HepG2 (cell line): Measurements from ENCODE around the gene RITA1. TPM values are rescaled to one million over a fixed set of nuclear protein-coding genes. Genes with fewer than 3 reads are reported as not detected.

ENCODE experiments used
- HCFC1 ChIP-seq: fragments of 150-350 bp; IDR thresholded peaks from 2 replicates; pipeline ENCODE4 v1.6.1; 2014; ENCODE audit warnings: low read depth, low read length
- KDM4B ChIP-seq: sonication (generic); formaldehyde crosslinking; IDR thresholded peaks from 2 replicates; pipeline ENCODE4 v1.4.0; 2020; ENCODE audit warnings: missing genetic modification reagents
- KLF6 ChIP-seq: IDR thresholded peaks from 2 replicates; pipeline ENCODE4 v1.8.0; 2016; ENCODE audit warnings: missing biosample characterization, missing genetic modification reagents
- MTA3 ChIP-seq: sonication (generic); formaldehyde crosslinking; IDR thresholded peaks from 2 replicates; pipeline ENCODE4 v1.4.0; 2020; ENCODE audit warnings: missing genetic modification reagents
- PLRG1 ChIP-seq: fragments of 450-650 bp; conservative IDR thresholded peaks from 2 replicates; pipeline ENCODE4 v1.6.1; 2016
- STAG1 ChIP-seq: sonication (generic); formaldehyde crosslinking; IDR thresholded peaks from 2 replicates; pipeline ENCODE4 v1.4.0; 2020; ENCODE audit warnings: missing genetic modification reagents
- TARDBP ChIP-seq: sonication (generic); formaldehyde crosslinking; IDR thresholded peaks from 2 replicates; pipeline ENCODE4 v1.8.0; 2022; ENCODE audit warnings: mild to moderate bottlenecking, missing genetic modification reagents
- TFDP2 ChIP-seq: sonication (generic); formaldehyde crosslinking; IDR thresholded peaks from 2 replicates; pipeline ENCODE4 v1.4.0; 2020; ENCODE audit warnings: missing genetic modification reagents
- ZNF274 ChIP-seq: sonication (generic); formaldehyde crosslinking; IDR thresholded peaks from 2 replicates; pipeline ENCODE4 v1.5.1; 2020; ENCODE audit warnings: mild to moderate bottlenecking, missing genetic modification reagents
- ZNF547 ChIP-seq: sonication (generic); formaldehyde crosslinking; IDR thresholded peaks from 2 replicates; pipeline ENCODE4 v1.5.1; 2020; ENCODE audit warnings: mild to moderate bottlenecking, missing genetic modification reagents
- ZSCAN22 ChIP-seq: sonication (generic); formaldehyde crosslinking; IDR thresholded peaks from 2 replicates; pipeline ENCODE4 v1.4.0; 2020; ENCODE audit warnings: mild to moderate bottlenecking, missing genetic modification reagents
- ZSCAN25 ChIP-seq: sonication (generic); formaldehyde crosslinking; IDR thresholded peaks from 2 replicates; pipeline ENCODE4 v1.8.0; 2022; ENCODE audit warnings: mild to moderate bottlenecking, missing genetic modification reagents
- polyA plus RNA-seq, 8 experiments: library from polyadenylated mRNA; depleted of rRNA in 3 of 8; stranded (reverse) in 7 of 8; unstranded in 1 of 8; fragments of >200 nt; fragmentation: Illumina TruSeq in 4 of 8; extraction: Trizol in 4 of 8; gene quantifications; 2 replicates each; pipeline versions ENCODE4 v1.2.1 to v1.2.3, GENCODE V29; 2011 to 2016; ENCODE audit warnings: low read depth in 4 of 8, missing spikeins in 1 of 8, mixed read lengths in 1 of 8; ENCODE audit not compliant: insufficient read depth in 1 of 8
- total RNA-seq, 5 experiments: library from RNA; depleted of rRNA; stranded (reverse); fragments of >200 nt; fragmentation: Illumina TruSeq; extraction: Trizol; gene quantifications; 2 replicates each; pipeline ENCODE4 v1.2.3, GENCODE V29; 2016; ENCODE audit warnings: low read depth in 1 of 5
- TF ChIP-seq, protein P1 (sequence below): sonication (generic); formaldehyde crosslinking; IDR thresholded peaks from 2 replicates; pipeline ENCODE4; 2020; ENCODE audit warnings: missing genetic modification reagents, mild to moderate bottlenecking, borderline replicate concordance
- TF ChIP-seq, protein P2 (sequence below): sonication (generic); formaldehyde crosslinking; IDR thresholded peaks from 2 replicates; pipeline ENCODE4 v1.8.1; 2023; ENCODE audit warnings: mild to moderate bottlenecking, moderate library complexity, missing genetic modification reagents
- TF ChIP-seq, protein P3 (sequence below), 2 experiments: sonication (generic) in 1 of 2; formaldehyde crosslinking in 1 of 2; IDR thresholded peaks; 2 replicates each; pipeline versions ENCODE4 v1.4.0 to v1.6.1; 2016 to 2020; ENCODE audit warnings: borderline replicate concordance in 1 of 2, low read depth in 1 of 2, mild to moderate bottlenecking in 1 of 2, missing genetic modification reagents in 1 of 2

Gene RITA1
- total and polyA plus RNA-seq, 2 of the 13 experiments (the other 11 are each of a cell fraction or from before 2014, with no cell fraction given): 12.4 to 28.9 TPM

GRCh38 chr12:113152835-113153814 is 32.4 kb upstream of the RITA1 start (continued):
- TF ChIP-seq, protein P1, sequence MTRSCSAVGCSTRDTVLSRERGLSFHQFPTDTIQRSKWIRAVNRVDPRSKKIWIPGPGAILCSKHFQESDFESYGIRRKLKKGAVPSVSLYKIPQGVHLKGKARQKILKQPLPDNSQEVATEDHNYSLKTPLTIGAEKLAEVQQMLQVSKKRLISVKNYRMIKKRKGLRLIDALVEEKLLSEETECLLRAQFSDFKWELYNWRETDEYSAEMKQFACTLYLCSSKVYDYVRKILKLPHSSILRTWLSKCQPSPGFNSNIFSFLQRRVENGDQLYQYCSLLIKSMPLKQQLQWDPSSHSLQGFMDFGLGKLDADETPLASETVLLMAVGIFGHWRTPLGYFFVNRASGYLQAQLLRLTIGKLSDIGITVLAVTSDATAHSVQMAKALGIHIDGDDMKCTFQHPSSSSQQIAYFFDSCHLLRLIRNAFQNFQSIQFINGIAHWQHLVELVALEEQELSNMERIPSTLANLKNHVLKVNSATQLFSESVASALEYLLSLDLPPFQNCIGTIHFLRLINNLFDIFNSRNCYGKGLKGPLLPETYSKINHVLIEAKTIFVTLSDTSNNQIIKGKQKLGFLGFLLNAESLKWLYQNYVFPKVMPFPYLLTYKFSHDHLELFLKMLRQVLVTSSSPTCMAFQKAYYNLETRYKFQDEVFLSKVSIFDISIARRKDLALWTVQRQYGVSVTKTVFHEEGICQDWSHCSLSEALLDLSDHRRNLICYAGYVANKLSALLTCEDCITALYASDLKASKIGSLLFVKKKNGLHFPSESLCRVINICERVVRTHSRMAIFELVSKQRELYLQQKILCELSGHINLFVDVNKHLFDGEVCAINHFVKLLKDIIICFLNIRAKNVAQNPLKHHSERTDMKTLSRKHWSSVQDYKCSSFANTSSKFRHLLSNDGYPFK (CRISPR knock-in tag): no peak
- peak; percentile 45; the same call in 1 of the 2 replicates for TF ChIP-seq ZNF547 (CRISPR knock-in tag)
- TF ChIP-seq ZSCAN25: 0 out of 2 replicates have a peak, but pooled peaks have one; percentile 24
- 0 out of 2 replicates have a peak, but pooled peaks have one; percentile 26 for TF ChIP-seq TARDBP (CRISPR knock-in tag)
- no peak for TF ChIP-seq HCFC1
- 0 out of 2 replicates have a peak, but pooled peaks have one; percentile 38 for TF ChIP-seq ZNF274 (CRISPR knock-in tag)
- no peak for TF ChIP-seq KDM4B (CRISPR knock-in tag)
- TF ChIP-seq TFDP2 (CRISPR knock-in tag): 0 out of 2 replicates have a peak, but pooled peaks have one; percentile 19
- no peak for TF ChIP-seq MTA3 (CRISPR knock-in tag)
- no peak for TF ChIP-seq ZSCAN22 (CRISPR knock-in tag)
- TF ChIP-seq, protein P2, sequence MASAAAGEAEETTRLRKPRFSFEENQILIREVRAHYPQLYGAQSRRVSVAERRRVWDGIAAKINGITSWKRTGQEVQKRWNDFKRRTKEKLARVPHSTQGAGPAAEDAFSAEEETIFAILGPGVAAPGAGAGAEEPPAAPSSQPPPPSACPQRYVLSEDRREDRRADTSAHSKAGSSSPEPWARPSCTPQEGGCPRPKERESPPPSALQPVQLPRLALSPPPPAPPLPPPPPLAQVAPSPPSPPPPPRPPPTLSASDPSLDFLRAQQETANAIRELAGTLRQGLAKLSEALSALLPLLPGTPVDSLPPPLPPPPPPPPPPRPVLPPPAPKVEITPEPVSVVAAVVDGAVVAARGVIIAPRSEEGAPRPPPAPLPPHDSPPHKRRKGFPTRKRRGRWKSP (CRISPR knock-in tag): peak; percentile 97
- no peak for TF ChIP-seq KLF6 (CRISPR knock-in tag)
- peak; percentile 76 for TF ChIP-seq STAG1 (CRISPR knock-in tag)
- TF ChIP-seq PLRG1: no peak
- TF ChIP-seq, protein P3, sequence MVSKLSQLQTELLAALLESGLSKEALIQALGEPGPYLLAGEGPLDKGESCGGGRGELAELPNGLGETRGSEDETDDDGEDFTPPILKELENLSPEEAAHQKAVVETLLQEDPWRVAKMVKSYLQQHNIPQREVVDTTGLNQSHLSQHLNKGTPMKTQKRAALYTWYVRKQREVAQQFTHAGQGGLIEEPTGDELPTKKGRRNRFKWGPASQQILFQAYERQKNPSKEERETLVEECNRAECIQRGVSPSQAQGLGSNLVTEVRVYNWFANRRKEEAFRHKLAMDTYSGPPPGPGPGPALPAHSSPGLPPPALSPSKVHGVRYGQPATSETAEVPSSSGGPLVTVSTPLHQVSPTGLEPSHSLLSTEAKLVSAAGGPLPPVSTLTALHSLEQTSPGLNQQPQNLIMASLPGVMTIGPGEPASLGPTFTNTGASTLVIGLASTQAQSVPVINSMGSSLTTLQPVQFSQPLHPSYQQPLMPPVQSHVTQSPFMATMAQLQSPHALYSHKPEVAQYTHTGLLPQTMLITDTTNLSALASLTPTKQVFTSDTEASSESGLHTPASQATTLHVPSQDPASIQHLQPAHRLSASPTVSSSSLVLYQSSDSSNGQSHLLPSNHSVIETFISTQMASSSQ (IDR thresholded peaks at IDR 0.05; ENCODE audit: low read depth): no peak
- TF ChIP-seq, protein P3 (CRISPR knock-in tag; IDR thresholded peaks at IDR 0.05; ENCODE audit: borderline replicate concordance): no peak
